ENCODE results near the gene PACSIN2.

The PACSIN2 gene

DNA sequence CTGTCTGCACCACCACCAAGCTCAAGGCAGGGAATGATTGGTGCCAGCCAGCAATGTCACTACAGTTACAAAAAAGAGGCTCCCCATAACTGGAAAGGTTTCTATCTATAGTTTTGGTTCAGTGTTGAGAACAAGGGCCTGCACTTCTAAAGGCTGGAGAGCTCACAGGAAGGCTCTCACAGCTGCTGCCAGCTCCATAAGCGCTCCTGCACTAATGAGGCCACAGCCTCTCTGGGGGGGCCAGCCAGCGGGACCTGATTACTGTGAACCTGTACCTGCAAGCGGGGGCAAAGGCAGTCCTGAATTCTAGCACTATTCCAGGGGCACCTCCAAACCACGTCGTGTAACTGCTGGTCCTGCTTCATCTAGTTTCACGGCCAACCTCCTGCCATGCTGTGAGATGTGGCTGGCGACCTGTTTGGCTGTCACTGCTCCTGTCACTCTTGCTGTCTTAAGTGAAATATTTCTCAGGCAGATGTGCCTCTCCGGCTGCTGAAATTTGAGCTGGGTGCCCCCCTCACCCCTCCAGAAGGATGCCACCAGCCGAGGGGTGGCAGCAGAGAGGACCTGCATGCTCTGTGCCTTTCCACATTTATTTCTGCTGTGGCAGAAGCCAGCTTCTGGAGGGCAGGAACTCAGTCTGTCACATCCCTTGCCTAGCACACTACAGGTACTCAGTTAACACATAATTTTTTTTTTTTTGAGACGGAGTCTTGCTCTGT, 104.6 kb downstream of the PACSIN2 start:
- DNase-seq (ENCODE audit: extremely low spot score): no peak
- TF ChIP-seq, protein P1, sequence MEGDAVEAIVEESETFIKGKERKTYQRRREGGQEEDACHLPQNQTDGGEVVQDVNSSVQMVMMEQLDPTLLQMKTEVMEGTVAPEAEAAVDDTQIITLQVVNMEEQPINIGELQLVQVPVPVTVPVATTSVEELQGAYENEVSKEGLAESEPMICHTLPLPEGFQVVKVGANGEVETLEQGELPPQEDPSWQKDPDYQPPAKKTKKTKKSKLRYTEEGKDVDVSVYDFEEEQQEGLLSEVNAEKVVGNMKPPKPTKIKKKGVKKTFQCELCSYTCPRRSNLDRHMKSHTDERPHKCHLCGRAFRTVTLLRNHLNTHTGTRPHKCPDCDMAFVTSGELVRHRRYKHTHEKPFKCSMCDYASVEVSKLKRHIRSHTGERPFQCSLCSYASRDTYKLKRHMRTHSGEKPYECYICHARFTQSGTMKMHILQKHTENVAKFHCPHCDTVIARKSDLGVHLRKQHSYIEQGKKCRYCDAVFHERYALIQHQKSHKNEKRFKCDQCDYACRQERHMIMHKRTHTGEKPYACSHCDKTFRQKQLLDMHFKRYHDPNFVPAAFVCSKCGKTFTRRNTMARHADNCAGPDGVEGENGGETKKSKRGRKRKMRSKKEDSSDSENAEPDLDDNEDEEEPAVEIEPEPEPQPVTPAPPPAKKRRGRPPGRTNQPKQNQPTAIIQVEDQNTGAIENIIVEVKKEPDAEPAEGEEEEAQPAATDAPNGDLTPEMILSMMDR (IDR thresholded peaks at IDR 0.05; ENCODE audit: control extremely low read depth, extremely low read depth, low read depth, missing control alignments): no peak
- POLR2A ChIA-PET: interaction anchor here (0.5 kb wide), 1 partner anchor 292 kb away, joined by 5 read pairs; no protein-coding TSS in a partner anchor
- CTCF ChIA-PET: interaction anchor here (0.9 to 11.5 kb wide), 5 partner anchors 9 to 19 kb away, joined by 3 to 84 read pairs (median 6); no protein-coding TSS in a partner anchor

DNA sequence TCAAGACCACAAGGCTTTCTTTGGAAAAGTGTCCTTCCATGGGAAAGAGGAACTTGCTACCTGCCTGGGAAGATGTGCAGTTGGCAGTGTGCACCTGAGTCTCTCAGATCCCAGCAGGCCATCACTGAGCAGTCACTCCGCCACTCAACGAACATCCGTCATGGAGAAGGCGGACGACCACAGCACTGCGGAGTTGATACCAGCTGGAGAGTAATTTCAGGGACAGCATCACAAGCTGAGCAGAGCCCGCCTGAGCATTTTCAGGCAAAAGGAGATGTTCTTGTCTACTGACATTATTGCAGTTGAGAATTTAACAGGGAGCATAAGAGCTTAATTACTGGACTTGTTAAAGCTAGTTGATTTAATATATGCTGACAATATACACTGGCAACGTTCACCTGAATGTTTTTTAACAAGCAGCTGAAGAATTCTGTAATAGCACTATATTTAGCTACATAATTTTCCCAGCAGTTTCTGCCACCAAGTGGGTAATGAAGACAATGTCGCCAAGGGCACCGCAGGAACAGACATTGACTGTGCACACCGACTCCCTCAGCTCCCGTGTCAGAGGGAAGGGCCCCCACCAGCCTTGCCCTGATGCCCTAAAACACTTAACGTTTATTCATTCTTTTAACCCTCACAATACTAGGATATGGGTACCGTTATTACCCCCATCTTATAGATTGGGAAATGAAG, 105.4 kb downstream of the PACSIN2 start:
- CTCF ChIA-PET: interaction anchor here (0.8 to 11.5 kb wide), 6 partner anchors 8 to 19 kb away, joined by 3 to 84 read pairs (median 6); no protein-coding TSS in a partner anchor
- TF ChIP-seq, protein P1 (IDR thresholded peaks at IDR 0.05; ENCODE audit: control extremely low read depth, extremely low read depth, low read depth, missing control alignments): no peak
- POLR2A ChIA-PET: interaction anchor here (0.5 kb wide), 1 partner anchor 291 kb away, joined by 5 read pairs; no protein-coding TSS in a partner anchor

DNA sequence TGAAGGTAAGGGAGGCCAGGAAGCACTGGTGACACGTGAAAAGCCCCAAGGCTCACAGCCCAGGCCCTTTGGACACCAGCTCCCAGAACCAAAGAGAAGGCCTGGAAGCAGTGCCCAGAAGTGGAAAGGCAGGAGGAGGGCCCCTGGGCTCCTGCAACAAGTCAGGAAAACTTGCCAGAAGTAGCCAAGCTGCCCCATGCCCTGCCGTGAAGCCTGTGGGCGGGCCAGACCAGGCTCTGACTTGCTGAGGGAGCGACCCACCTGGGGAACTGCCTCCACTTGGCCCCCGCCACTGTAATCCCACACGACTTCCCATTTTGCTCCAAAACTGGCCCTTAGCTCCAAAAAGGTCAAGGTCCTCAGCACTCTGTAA, 106.6 kb downstream of the PACSIN2 start:
- CTCF ChIA-PET: interaction anchor here (0.9 to 11.5 kb wide), 3 partner anchors 14 to 125 kb away, joined by 3 to 84 read pairs (median 9); no protein-coding TSS in a partner anchor
- DNase-seq (ENCODE audit: extremely low spot score): no peak
- POLR2A ChIA-PET: no interaction called here
- TF ChIP-seq, protein P1 (IDR thresholded peaks at IDR 0.05; ENCODE audit: control extremely low read depth, extremely low read depth, low read depth, missing control alignments): no peak

More for the DNA sequence above, 105.4 kb downstream of the PACSIN2 start:
- DNase-seq (ENCODE audit: extremely low spot score): no peak

GRCh38 chr22:42907404-42908373, 107.3 kb downstream of the PACSIN2 start:
- no peak for DNase-seq (ENCODE audit: extremely low spot score)
- TF ChIP-seq, protein P1 (IDR thresholded peaks at IDR 0.05; ENCODE audit: control extremely low read depth, extremely low read depth, low read depth, missing control alignments): no peak
- POLR2A ChIA-PET: interaction anchor here (0.6 kb wide), 1 partner anchor 109 kb away, joined by 7 read pairs; no protein-coding TSS in a partner anchor
- CTCF ChIA-PET: interaction anchor here (0.7 to 11.5 kb wide), 4 partner anchors 14 to 125 kb away, joined by 3 to 84 read pairs (median 6); no protein-coding TSS in a partner anchor

DNA sequence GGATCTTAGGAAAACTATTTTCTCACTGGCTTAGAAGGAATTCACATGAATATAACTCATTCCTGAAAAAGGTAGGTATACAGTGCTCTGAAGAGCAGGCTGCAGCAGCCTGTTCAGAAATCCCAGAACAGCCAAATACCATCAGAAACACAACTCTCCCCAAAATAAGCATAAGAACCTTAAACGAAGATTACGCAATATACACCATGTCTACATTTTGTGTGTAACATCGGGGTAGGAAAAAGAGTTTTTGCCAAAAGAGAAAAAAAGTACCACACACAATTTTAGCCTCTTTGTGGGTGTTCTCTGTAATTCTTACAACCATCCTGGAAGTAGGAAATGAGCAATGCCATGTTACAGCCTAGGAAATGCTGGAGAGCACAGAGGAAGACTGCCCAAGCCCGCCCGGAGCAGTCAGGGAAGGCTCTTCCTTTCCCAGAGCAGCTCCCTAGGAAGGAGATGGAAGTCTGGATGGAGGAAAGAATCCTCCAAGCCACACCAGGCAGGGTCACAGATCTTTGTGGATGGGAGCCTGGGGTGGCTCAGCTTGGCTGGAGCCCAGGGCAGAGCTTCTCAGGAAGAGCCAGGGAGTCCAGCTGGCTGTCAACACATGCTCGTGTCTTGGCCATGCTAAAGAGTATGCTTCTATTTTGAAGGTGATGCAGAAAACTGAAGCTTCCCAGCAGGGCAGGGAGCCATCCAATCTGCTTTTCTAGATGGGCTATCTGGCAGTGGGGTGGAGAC, 108.2 kb downstream of the PACSIN2 start:
- TF ChIP-seq, protein P1 (IDR thresholded peaks at IDR 0.05; ENCODE audit: control extremely low read depth, extremely low read depth, low read depth, missing control alignments): no peak
- DNase-seq (ENCODE audit: extremely low spot score): no peak
- ChIA-PET POLR2A (interaction anchor here (0.6 kb wide), 1 partner anchor 110 kb away, joined by 7 read pairs; no protein-coding TSS in a partner anchor), CTCF (interaction anchor here (0.7 to 11.5 kb wide), 3 partner anchors 13 to 39 kb away, joined by 3 to 84 read pairs (median 9); no protein-coding TSS in a partner anchor)

Measured in GM10248 (cell line).